ENCODE results near the gene HOXA6.

HOXA6 gene

GRCh38 chr7:27178366-27178765 is 30.8 kb upstream of the HOXA6 start:
- Histone ChIP-seq H3K4me3 (ENCODE audit: low read length in 2 of 2) (peak overlapping the region; percentile 64 to 79), H3K27ac (ENCODE audit: low read depth in 2 of 2, low read length in 2 of 2) (peak overlapping the region; percentile 96), H3K4me1 (ENCODE audit: control insufficient read depth in 2 of 2, insufficient read depth in 2 of 2, low read length in 2 of 2) (peaks cover 38 to 69% of the 10 kb centered on the region in 2 donors), H3K27me3 (ENCODE audit: control insufficient read depth in 2 of 2, insufficient read depth in 2 of 2, low read length in 2 of 2) (peaks cover 0 to 20% of the 10 kb centered on the region in 2 donors), H3K9ac (ENCODE audit: low read depth in 1 of 2, low read length in 2 of 2) (peak overlapping the region; percentile 92 to 96), H3K9me3 (ENCODE audit: control insufficient read depth in 2 of 2, low read length in 2 of 2) (no peaks in the 10 kb centered on the region), H3K36me3 (ENCODE audit: control insufficient read depth in 2 of 2, insufficient read depth in 2 of 2, low read length in 2 of 2) (no peaks in the 10 kb centered on the region)

- H3K4me3 ChIP-seq (ENCODE audit: low read length in 2 of 2), result peak overlapping the region; percentile 64 to 79
- H3K36me3 ChIP-seq (ENCODE audit: control insufficient read depth in 2 of 2, insufficient read depth in 2 of 2, low read length in 2 of 2), result no peaks in the 10 kb centered on the region
- peak overlapping the region; percentile 96 for H3K27ac ChIP-seq (ENCODE audit: low read depth in 2 of 2, low read length in 2 of 2)
- peaks cover 41 to 64% of the 10 kb centered on the region in 2 donors for H3K4me1 ChIP-seq (ENCODE audit: control insufficient read depth in 2 of 2, insufficient read depth in 2 of 2, low read length in 2 of 2)
- H3K27me3 ChIP-seq (ENCODE audit: control insufficient read depth in 2 of 2, insufficient read depth in 2 of 2, low read length in 2 of 2), result peaks cover 0 to 19% of the 10 kb centered on the region in 2 donors
- H3K9me3 ChIP-seq (ENCODE audit: control insufficient read depth in 2 of 2, low read length in 2 of 2), result no peaks in the 10 kb centered on the region
- H3K9ac ChIP-seq (ENCODE audit: low read depth in 1 of 2, low read length in 2 of 2), result peak overlapping the region; percentile 92 to 96
These were observed 30.3 kb upstream of the HOXA6 start for GRCh38 chr7:27177795-27178320.

- peaks cover 0 to 17% of the 10 kb centered on the region in 2 donors for H3K27me3 ChIP-seq (ENCODE audit: control insufficient read depth in 2 of 2, insufficient read depth in 2 of 2, low read length in 2 of 2)
- H3K27ac ChIP-seq (ENCODE audit: low read depth in 2 of 2, low read length in 2 of 2), result peak overlapping the region; percentile 96
- peak overlapping the region; percentile 92 to 96 for H3K9ac ChIP-seq (ENCODE audit: low read depth in 1 of 2, low read length in 2 of 2)
- H3K9me3 ChIP-seq (ENCODE audit: control insufficient read depth in 2 of 2, low read length in 2 of 2), result no peaks in the 10 kb centered on the region
- H3K4me1 ChIP-seq (ENCODE audit: control insufficient read depth in 2 of 2, insufficient read depth in 2 of 2, low read length in 2 of 2), result peaks cover 39 to 62% of the 10 kb centered on the region in 2 donors
- peak overlapping the region; percentile 64 to 79 for H3K4me3 ChIP-seq (ENCODE audit: low read length in 2 of 2)
- H3K36me3 ChIP-seq (ENCODE audit: control insufficient read depth in 2 of 2, insufficient read depth in 2 of 2, low read length in 2 of 2), result no peaks in the 10 kb centered on the region
These were observed 29.6 kb upstream of the HOXA6 start for GRCh38 chr7:27176962-27177794.

- H3K9me3 ChIP-seq (ENCODE audit: control insufficient read depth in 2 of 2, low read length in 2 of 2), result no peaks in the 10 kb centered on the region
- peak overlapping the region; percentile 92 to 96 for H3K9ac ChIP-seq (ENCODE audit: low read depth in 1 of 2, low read length in 2 of 2)
- H3K27me3 ChIP-seq (ENCODE audit: control insufficient read depth in 2 of 2, insufficient read depth in 2 of 2, low read length in 2 of 2), result peaks cover 0 to 17% of the 10 kb centered on the region in 2 donors
- H3K36me3 ChIP-seq (ENCODE audit: control insufficient read depth in 2 of 2, insufficient read depth in 2 of 2, low read length in 2 of 2), result no peaks in the 10 kb centered on the region
- H3K27ac ChIP-seq (ENCODE audit: low read depth in 2 of 2, low read length in 2 of 2), result peak overlapping the region; percentile 96
- H3K4me3 ChIP-seq (ENCODE audit: low read length in 2 of 2), result peak overlapping the region; percentile 64 to 79
- peaks cover 38 to 60% of the 10 kb centered on the region in 2 donors for H3K4me1 ChIP-seq (ENCODE audit: control insufficient read depth in 2 of 2, insufficient read depth in 2 of 2, low read length in 2 of 2)
These were observed 28.9 kb upstream of the HOXA6 start for GRCh38 chr7:27176524-27176845.

- Histone ChIP-seq H3K9me3 (ENCODE audit: control insufficient read depth in 2 of 2, low read length in 2 of 2) (no peaks in the 10 kb centered on the region), H3K4me1 (ENCODE audit: control insufficient read depth in 2 of 2, insufficient read depth in 2 of 2, low read length in 2 of 2) (peaks cover 33 to 57% of the 10 kb centered on the region in 2 donors), H3K27me3 (ENCODE audit: control insufficient read depth in 2 of 2, insufficient read depth in 2 of 2, low read length in 2 of 2) (peaks cover 0 to 17% of the 10 kb centered on the region in 2 donors), H3K4me3 (ENCODE audit: low read length in 2 of 2) (peak overlapping the region; percentile 64 to 79), H3K9ac (ENCODE audit: low read depth in 1 of 2, low read length in 2 of 2) (peak overlapping the region; percentile 92 to 96), H3K36me3 (ENCODE audit: control insufficient read depth in 2 of 2, insufficient read depth in 2 of 2, low read length in 2 of 2) (no peaks in the 10 kb centered on the region), H3K27ac (ENCODE audit: low read depth in 2 of 2, low read length in 2 of 2) (peak overlapping the region; percentile 96)
These were observed 28.3 kb upstream of the HOXA6 start for GRCh38 chr7:27175626-27176523.

GRCh38 chr7:27174874-27175625 is 27.5 kb upstream of the HOXA6 start:
- Histone ChIP-seq H3K27me3 (ENCODE audit: control insufficient read depth in 2 of 2, insufficient read depth in 2 of 2, low read length in 2 of 2) (peaks cover 0 to 13% of the 10 kb centered on the region in 2 donors), H3K27ac (ENCODE audit: low read depth in 2 of 2, low read length in 2 of 2) (peak overlapping the region; percentile 96), H3K4me3 (ENCODE audit: low read length in 2 of 2) (peak overlapping the region; percentile 64 to 79), H3K9ac (ENCODE audit: low read depth in 1 of 2, low read length in 2 of 2) (peak overlapping the region; percentile 92 to 96), H3K9me3 (ENCODE audit: control insufficient read depth in 2 of 2, low read length in 2 of 2) (no peaks in the 10 kb centered on the region), H3K36me3 (ENCODE audit: control insufficient read depth in 2 of 2, insufficient read depth in 2 of 2, low read length in 2 of 2) (no peaks in the 10 kb centered on the region), H3K4me1 (ENCODE audit: control insufficient read depth in 2 of 2, insufficient read depth in 2 of 2, low read length in 2 of 2) (peaks cover 26 to 50% of the 10 kb centered on the region in 2 donors)

- Histone ChIP-seq H3K4me1 (ENCODE audit: control insufficient read depth in 2 of 2, insufficient read depth in 2 of 2, low read length in 2 of 2) (peaks cover 26 to 46% of the 10 kb centered on the region in 2 donors), H3K36me3 (ENCODE audit: control insufficient read depth in 2 of 2, insufficient read depth in 2 of 2, low read length in 2 of 2) (no peaks in the 10 kb centered on the region), H3K27ac (ENCODE audit: low read depth in 2 of 2, low read length in 2 of 2) (peak within 1 kb of the TSS; percentile 96), H3K9me3 (ENCODE audit: control insufficient read depth in 2 of 2, low read length in 2 of 2) (no peaks in the 10 kb centered on the region), H3K4me3 (ENCODE audit: low read length in 2 of 2) (peak within 1 kb of the TSS; percentile 64 to 79), H3K9ac (ENCODE audit: low read depth in 1 of 2, low read length in 2 of 2) (peak within 1 kb of the TSS; percentile 92 to 96), H3K27me3 (ENCODE audit: control insufficient read depth in 2 of 2, insufficient read depth in 2 of 2, low read length in 2 of 2) (peaks cover 0 to 13% of the 10 kb centered on the region in 2 donors)
These were observed 26.6 kb upstream of the HOXA6 start, which contains the start of gene HOXA10 for GRCh38 chr7:27173956-27174873. Gene HOXA10, minus strand, starts transcription at chr7:27174320. Its CDS starts 14 bp downstream, at chr7:27174306.

- Histone ChIP-seq H3K36me3 (ENCODE audit: control insufficient read depth in 2 of 2, insufficient read depth in 2 of 2, low read length in 2 of 2) (no peaks in the 10 kb centered on the region), H3K4me3 (ENCODE audit: low read length in 2 of 2) (peak overlapping the region; percentile 64 to 79), H3K9ac (ENCODE audit: low read depth in 1 of 2, low read length in 2 of 2) (peak overlapping the region; percentile 73 to 96), H3K27ac (ENCODE audit: low read depth in 2 of 2, low read length in 2 of 2) (peak overlapping the region; percentile 96), H3K27me3 (ENCODE audit: control insufficient read depth in 2 of 2, insufficient read depth in 2 of 2, low read length in 2 of 2) (peaks cover 0 to 13% of the 10 kb centered on the region in 2 donors), H3K4me1 (ENCODE audit: control insufficient read depth in 2 of 2, insufficient read depth in 2 of 2, low read length in 2 of 2) (peaks cover 29 to 45% of the 10 kb centered on the region in 2 donors), H3K9me3 (ENCODE audit: control insufficient read depth in 2 of 2, low read length in 2 of 2) (no peaks in the 10 kb centered on the region)
These were observed 26.0 kb upstream of the HOXA6 start for GRCh38 chr7:27173511-27173955.
